Left ventricle myocardium inferior (tissue), 1 donor: ENCODE results near the gene EPHA7. TPM values are rescaled to one million over a fixed set of nuclear protein-coding genes. Genes with fewer than 3 reads are reported as not detected.

Experiments
- DNase-seq: peaks from one replicate; pipeline ENCODE4 v3.0.0-alpha.2; 2020
- H3K27ac ChIP-seq: fragments of 200-600 bp; replicated peaks from 2 replicates; pipeline ENCODE4 v1.8.0; 2021
- H3K27me3 ChIP-seq: fragments of 200-600 bp; 2 replicates; pipeline ENCODE4 v1.8.0; 2021; ENCODE audit warnings: low read depth
- H3K36me3 ChIP-seq: fragments of 200-600 bp; 2 replicates; pipeline ENCODE4 v1.8.0; 2021
- H3K4me1 ChIP-seq: fragments of 200-600 bp; 2 replicates; pipeline ENCODE4 v1.8.0; 2021
- H3K4me3 ChIP-seq: fragments of 200-600 bp; 2 replicates; pipeline ENCODE4 v1.8.0; 2021; ENCODE audit warnings: mild to moderate bottlenecking, moderate library complexity
- H3K9me3 ChIP-seq: fragments of 200-600 bp; replicated peaks from 2 replicates; pipeline ENCODE4 v1.8.0; 2021
- CTCF ChIP-seq: fragments of 200-600 bp; IDR thresholded peaks from 2 replicates; pipeline ENCODE4 v1.8.0; 2021; ENCODE audit warnings: antibody characterized with exemption, mild to moderate bottlenecking, borderline replicate concordance
- intact Hi-C: fragments of 100-400 bp; cut with micrococcal nuclease; formaldehyde crosslinking; loops from one replicate; pipeline ENCODE4 v1.11.0; 2022
- total RNA-seq: library from RNA; stranded (reverse); fragmentation: NEBNext Ultra II Directional; extraction: Animal tissue kit (Norgen Biotek cat#: 25700); gene quantifications from one replicate; pipeline ENCODE4 v1.2.1, GENCODE V29; 2021
- donor health status: DM: no; HTN: yes; CAD: no; lungs with severe emphysema.

The EPHA7 gene
- total RNA-seq, 1 donor from 2014 or later: 12.5 TPM

DNA sequence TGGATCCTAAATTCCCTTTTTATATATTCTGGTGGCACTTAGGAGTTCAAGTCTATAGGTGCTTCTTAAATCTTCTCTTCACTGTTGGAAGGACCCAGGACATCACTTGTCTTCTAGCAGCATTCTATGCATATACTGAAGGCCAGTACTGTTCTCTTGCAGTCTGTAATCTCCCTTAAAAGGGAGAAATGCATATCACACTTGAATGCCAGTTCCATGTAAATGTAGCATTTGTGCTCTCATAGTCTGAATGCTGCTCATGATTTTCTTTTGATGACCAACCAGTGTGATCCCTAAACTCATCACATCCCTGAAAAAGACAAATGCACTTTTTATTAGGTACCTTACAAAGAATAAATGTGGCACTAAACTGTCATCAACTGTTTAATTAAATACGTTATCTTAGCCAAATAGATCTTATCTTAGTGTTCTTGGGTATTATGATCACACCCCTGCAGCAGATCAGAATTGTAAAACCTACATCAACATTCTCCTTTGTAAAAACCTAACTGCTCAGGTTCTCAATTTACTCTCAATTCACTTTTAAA lies 176.1 kb downstream of the EPHA7 start:
- Histone ChIP-seq H3K9me3 (no peaks in the 10 kb centered on the region), H3K27me3 (no peaks in the 10 kb centered on the region), H3K27ac (no peak overlapping the region), H3K4me3 (no peak overlapping the region), H3K36me3 (no peaks in the 10 kb centered on the region), H3K4me1 (no peaks in the 10 kb centered on the region)
- DNase-seq: no peak
- TF ChIP-seq CTCF: no peak
- intact Hi-C loops: no loop called here

GRCh38 chr6:93242049-93242448 lies 177.3 kb downstream of the EPHA7 start:
- Histone ChIP-seq H3K36me3 (no peaks in the 10 kb centered on the region), H3K27me3 (no peaks in the 10 kb centered on the region), H3K4me3 (no peak overlapping the region), H3K27ac (no peak overlapping the region), H3K4me1 (no peaks in the 10 kb centered on the region), H3K9me3 (no peaks in the 10 kb centered on the region)
- intact Hi-C loops: no loop called here
- no peak for TF ChIP-seq CTCF
- no peak for DNase-seq

DNA sequence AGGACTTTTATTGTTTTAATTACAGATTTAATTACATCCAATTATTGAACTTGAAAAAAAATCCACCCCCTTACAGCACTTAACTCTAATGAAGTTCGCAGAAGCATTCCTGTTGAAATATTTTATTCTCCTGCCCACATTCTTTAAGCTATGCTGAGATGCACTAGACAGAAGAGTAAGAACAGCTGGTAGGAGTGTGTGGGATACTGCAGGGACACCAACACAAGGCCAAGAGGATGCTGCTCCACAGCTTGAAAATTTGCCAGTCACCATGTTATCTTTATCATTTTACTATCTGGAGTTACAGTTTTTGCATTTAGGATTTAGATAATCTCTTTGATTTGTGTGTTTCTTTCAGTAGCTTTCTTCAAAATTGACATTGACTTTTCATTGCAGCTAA lies 180.7 kb downstream of the EPHA7 start:
- H3K27ac ChIP-seq: no peak overlapping the region

DNA sequence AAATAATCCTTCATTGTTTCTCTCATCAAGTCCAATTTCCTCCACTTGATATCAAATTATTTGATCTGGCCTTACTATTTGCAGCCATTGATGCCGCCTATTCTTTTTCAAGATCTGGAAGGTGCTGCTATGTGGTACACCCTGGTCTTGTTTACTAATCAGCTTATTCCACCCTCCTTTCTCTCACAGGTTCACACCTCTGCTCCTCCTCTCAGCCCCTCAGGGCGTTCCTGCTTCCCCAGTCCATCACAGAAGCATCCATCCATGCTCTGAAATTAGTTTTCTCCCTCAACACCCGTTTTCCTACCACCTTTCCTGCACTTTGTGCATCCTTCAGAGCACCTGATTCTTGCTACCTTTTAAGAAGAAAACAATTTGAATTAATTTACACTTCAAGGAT lies 183.6 kb downstream of the EPHA7 start:
- Histone ChIP-seq H3K27me3 (no peaks in the 10 kb centered on the region), H3K36me3 (no peaks in the 10 kb centered on the region), H3K27ac (no peak overlapping the region), H3K9me3 (no peaks in the 10 kb centered on the region), H3K4me3 (no peak overlapping the region), H3K4me1 (no peaks in the 10 kb centered on the region)
- DNase-seq: no peak
- intact Hi-C loops: no loop called here
- no peak for TF ChIP-seq CTCF

More for the DNA sequence above, 180.7 kb downstream of the EPHA7 start:
- Histone ChIP-seq H3K4me3 (no peak overlapping the region), H3K36me3 (no peaks in the 10 kb centered on the region), H3K27me3 (no peaks in the 10 kb centered on the region), H3K9me3 (no peaks in the 10 kb centered on the region), H3K4me1 (no peaks in the 10 kb centered on the region)
- no peak for DNase-seq
- intact Hi-C loops: no loop called here
- TF ChIP-seq CTCF: no peak

GRCh38 chr6:93226822-93227221 lies 192.5 kb downstream of the EPHA7 start:
- H3K4me3 ChIP-seq: no peak overlapping the region
- intact Hi-C loops: no loop called here
- H3K4me1 ChIP-seq: peaks cover 3% of the 10 kb centered on the region
- H3K36me3 ChIP-seq: no peaks in the 10 kb centered on the region
- H3K27ac ChIP-seq: no peak overlapping the region
- TF ChIP-seq CTCF: no peak
- no peaks in the 10 kb centered on the region for H3K27me3 ChIP-seq
- DNase-seq: no peak
- peaks cover 11% of the 10 kb centered on the region for H3K9me3 ChIP-seq
